ENCODE measurements around the gene TRPM3. TPM values are rescaled to one million over a fixed set of nuclear protein-coding genes. Genes with fewer than 3 reads are reported as not detected.

Gene TRPM3
- total RNA-seq, 1 donor = under 0.01 TPM

DNA sequence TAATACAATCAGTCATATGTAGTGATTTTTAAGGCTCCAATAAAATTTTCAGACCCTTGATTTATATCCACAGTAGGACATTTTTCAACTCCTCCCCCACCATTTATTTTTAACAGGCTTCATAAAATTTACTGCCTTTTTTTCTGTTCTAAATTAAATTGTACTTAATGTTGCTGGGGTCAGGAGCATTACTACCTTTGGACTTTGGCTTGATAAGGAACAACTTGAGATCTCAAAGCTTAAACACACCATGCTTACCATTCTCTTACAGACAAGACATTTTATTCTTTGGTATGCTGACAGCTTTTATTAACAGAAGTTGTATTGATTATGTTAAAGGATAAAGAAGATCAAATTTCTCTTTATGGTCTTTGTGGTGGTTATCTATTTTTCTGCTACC is 30.5 kb downstream of the TRPM3 start:
- no peak overlapping the region for H3K4me3 ChIP-seq (ENCODE audit: low read depth, low read length)
- no peak for TF ChIP-seq CTCF (IDR thresholded peaks at IDR 0.05; ENCODE audit: insufficient read depth, low read depth, low read length)
- no peak for DNase-seq (ENCODE audit: low read depth)

GRCh38 chr9:71079451-71079850 is 42.0 kb downstream of the TRPM3 start:
- TF ChIP-seq CTCF (IDR thresholded peaks at IDR 0.05; ENCODE audit: insufficient read depth, low read depth, low read length) = no peak
- no peak overlapping the region for H3K4me3 ChIP-seq (ENCODE audit: low read depth, low read length)
- DNase-seq (ENCODE audit: low read depth) = peak; percentile 20

DNA sequence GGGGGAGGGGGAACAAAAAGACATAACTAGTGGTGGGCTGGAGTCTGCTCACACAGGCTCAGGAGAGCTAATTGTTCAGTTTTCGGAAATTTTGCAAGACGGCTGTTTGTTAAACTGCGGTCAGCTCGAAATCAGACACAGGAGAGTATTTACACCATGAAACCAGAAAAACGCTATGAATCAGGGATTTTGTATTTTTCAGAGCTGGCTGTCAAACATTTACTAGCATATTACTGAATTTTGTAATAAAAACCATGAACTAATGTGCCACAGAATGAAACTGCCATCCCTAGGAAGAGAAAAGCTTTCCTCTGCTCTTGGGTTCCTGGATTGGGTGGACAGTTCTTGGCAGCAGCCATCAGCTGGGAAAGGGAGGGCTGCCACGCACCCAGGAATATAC is 45.3 kb downstream of the TRPM3 start:
- no peak overlapping the region for H3K4me3 ChIP-seq (ENCODE audit: low read depth, low read length)
- no peak for TF ChIP-seq CTCF (IDR thresholded peaks at IDR 0.05; ENCODE audit: insufficient read depth, low read depth, low read length)
- no peak for DNase-seq (ENCODE audit: low read depth)

- DNase-seq (ENCODE audit: low read depth) = no peak
- H3K4me3 ChIP-seq (ENCODE audit: low read depth, low read length) = no peak overlapping the region
- TF ChIP-seq CTCF (IDR thresholded peaks at IDR 0.05; ENCODE audit: insufficient read depth, low read depth, low read length) = no peak
Observed at GRCh38 chr9:71073494-71073893, 47.9 kb downstream of the TRPM3 start.

DNA sequence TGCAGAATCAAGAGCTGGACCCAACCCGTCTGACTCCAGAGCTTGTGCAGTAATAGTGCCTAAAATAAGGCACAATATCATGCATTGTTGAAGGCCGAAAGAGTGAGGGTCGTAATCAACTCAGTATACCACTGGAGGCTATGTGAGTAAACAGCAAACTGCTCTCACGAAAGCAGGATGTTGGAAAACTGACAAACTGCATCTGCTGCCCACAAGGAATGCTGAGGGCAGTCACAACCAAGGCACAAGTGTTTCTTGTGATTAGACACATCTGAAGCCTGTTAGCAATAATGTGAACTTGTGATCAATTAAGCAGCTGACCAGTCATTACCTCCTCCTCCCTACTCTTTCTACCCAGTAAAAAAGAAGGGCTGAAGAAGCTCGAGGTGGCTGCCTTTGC is 48.8 kb downstream of the TRPM3 start:
- no peak for TF ChIP-seq CTCF (IDR thresholded peaks at IDR 0.05; ENCODE audit: insufficient read depth, low read depth, low read length)
- no peak overlapping the region for H3K4me3 ChIP-seq (ENCODE audit: low read depth, low read length)
- DNase-seq (ENCODE audit: low read depth) = no peak

DNA sequence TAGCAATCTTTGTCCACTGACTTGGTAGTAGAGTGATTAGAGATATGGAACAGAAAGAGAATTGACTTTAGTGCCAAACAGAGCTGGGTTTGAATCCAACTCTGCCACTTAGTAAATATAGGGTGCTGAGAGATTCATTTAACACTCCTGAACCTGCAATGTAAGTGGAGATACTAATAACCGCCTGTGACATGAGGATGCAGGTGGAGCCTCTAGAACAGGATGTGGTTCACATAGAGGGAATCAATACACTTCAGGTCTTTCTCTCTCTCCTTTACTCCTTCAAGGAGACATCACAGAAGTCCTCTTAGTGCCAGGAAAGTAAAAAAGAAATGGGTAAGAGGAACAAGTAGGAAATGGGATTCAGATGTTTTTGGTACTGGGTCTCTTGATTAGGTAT is 49.8 kb downstream of the TRPM3 start:
- DNase-seq (ENCODE audit: low read depth) = no peak
- TF ChIP-seq CTCF (IDR thresholded peaks at IDR 0.05; ENCODE audit: insufficient read depth, low read depth, low read length) = no peak

DNA sequence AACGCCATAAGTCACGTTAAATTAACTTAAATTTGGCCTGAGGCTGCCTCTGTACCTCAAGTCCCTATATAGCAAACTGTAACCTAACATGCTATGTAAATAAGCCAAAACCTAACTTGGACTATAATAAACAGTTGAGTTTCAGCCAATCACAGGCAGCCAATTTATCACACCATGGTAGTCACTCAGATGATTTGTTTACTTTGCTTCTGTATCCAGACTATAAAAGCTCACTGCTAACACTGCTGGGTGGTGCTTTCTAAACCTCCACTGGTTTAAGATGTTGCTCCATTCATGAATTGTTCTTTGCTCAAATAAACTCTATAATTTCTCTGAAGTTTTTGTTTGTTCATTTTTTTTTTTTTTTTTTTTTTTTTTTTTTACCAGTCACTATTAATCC is 62.8 kb downstream of the TRPM3 start:
- no peak for DNase-seq (ENCODE audit: low read depth)
- no peak for TF ChIP-seq CTCF (IDR thresholded peaks at IDR 0.05; ENCODE audit: insufficient read depth, low read depth, low read length)
- H3K4me3 ChIP-seq (ENCODE audit: low read depth, low read length) = no peak overlapping the region

More for the DNA sequence above, 49.8 kb downstream of the TRPM3 start:
- H3K4me3 ChIP-seq (ENCODE audit: low read depth, low read length) = no peak overlapping the region

Data from fibroblast of villous mesenchyme (primary cell).